Prostate gland (tissue), 2 donors: Measurements from ENCODE around the gene DDOST. TPM values are rescaled to one million over a fixed set of nuclear protein-coding genes. Genes with fewer than 3 reads are reported as not detected.

Experiments used
- DNase-seq: peaks from one replicate; pipeline ENCODE4 v3.0.0-alpha.2; 2019; ENCODE audit warnings: low spot score
- H3K27ac ChIP-seq, 2 donors: fragments of 200-600 bp; sonication (generic); 2 replicates each; pipeline ENCODE4 v1.5.1; 2017 to 2019
- H3K27me3 ChIP-seq: fragments of 200-600 bp; sonication (generic); replicated peaks from 2 replicates; pipeline ENCODE4 v1.5.1; 2019; ENCODE audit not compliant: insufficient read depth
- H3K36me3 ChIP-seq, 2 donors: fragments of 200-600 bp; sonication (generic); 1 replicate in 1 of 2; 2 replicates in 1 of 2; pipeline versions ENCODE4 v1.5.1 to v1.8.1; 2017 to 2019
- H3K4me1 ChIP-seq: fragments of 200-600 bp; sonication (generic); replicated peaks from 2 replicates; pipeline ENCODE4 v1.5.1; 2019
- H3K4me3 ChIP-seq, 2 donors: fragments of 200-600 bp; sonication (generic); 2 replicates each; pipeline ENCODE4 v1.5.1; 2017 to 2019
- H3K9me3 ChIP-seq: fragments of 200-600 bp; sonication (generic); 2 replicates; pipeline ENCODE4 v1.5.1; 2017
- CTCF ChIP-seq, 4 experiments: fragments of 200-600 bp in 2 of 4; fragments of 450-650 bp in 2 of 4; sonication (generic) in 2 of 4; IDR thresholded peaks; 1 replicate in 3 of 4; 2 replicates in 1 of 4; pipeline ENCODE4 v1.5.1; 2016 to 2019; ENCODE audit warnings: antibody characterized with exemption in 4 of 4, mild to moderate bottlenecking in 2 of 4, moderate library complexity in 2 of 4
- POLR2A ChIP-seq: fragments of 450-650 bp; IDR thresholded peaks from one replicate; pipeline ENCODE4 v1.6.1; 2016; ENCODE audit warnings: antibody characterized with exemption, mild to moderate bottlenecking
- POLR2AphosphoS5 ChIP-seq: sonication (generic); formaldehyde crosslinking; IDR thresholded peaks from one replicate; pipeline ENCODE4 v1.6.1; 2017; ENCODE audit warnings: antibody characterized with exemption
- WGBS: methylation state at CpG from one replicate; pipeline ENCODE4 v1.1.5; 2018; 5-methylcytosine and 5-hydroxymethylcytosine counted together
- intact Hi-C: fragments of 100-400 bp; cut with DNase I; formaldehyde crosslinking; loops from one replicate; pipeline ENCODE4 v1.14.2; 2022
- total RNA-seq, 2 donors: library from RNA; depleted of rRNA; stranded (reverse); fragments of >200 nt; gene quantifications; one replicate each; pipeline ENCODE4 v1.1.0, GENCODE V29; 2016

The DDOST gene
- total RNA-seq, 2 donors from 2014 or later: 223 to 264 TPM

GRCh38 chr1:20695515-20695914, 34.3 kb upstream of the DDOST start:
- TF ChIP-seq POLR2AphosphoS5 (no peak), CTCF (IDR thresholded peaks at IDR 0.05) (no peak), POLR2A (no peak)
- WGBS: 86% methylated on average over 10 of the region's 10 CpGs
- H3K4me3 ChIP-seq: no peak overlapping the region
- no peaks in the 10 kb centered on the region for H3K27me3 ChIP-seq
- no peak overlapping the region for H3K27ac ChIP-seq
- no peaks in the 10 kb centered on the region for H3K36me3 ChIP-seq
- no peak for DNase-seq
- intact Hi-C loops: loop anchor here (5.0 to 10.0 kb wide), 2 partner anchors 92 to 289 kb away; partner anchors contain the start of gene HP1BP3
- no peaks in the 10 kb centered on the region for H3K9me3 ChIP-seq
- H3K4me1 ChIP-seq: no peaks in the 10 kb centered on the region

GRCh38 chr1:20693623-20694022, 32.5 kb upstream of the DDOST start:
- DNase-seq: no peak
- Histone ChIP-seq H3K36me3 (no peaks in the 10 kb centered on the region), H3K27ac (no peak overlapping the region), H3K27me3 (no peaks in the 10 kb centered on the region), H3K4me1 (no peaks in the 10 kb centered on the region), H3K4me3 (no peak overlapping the region), H3K9me3 (no peaks in the 10 kb centered on the region)
- intact Hi-C loops: loop anchor here (10.0 kb wide), 1 partner anchor 291 kb away; no protein-coding TSS in a partner anchor
- TF ChIP-seq CTCF (IDR thresholded peaks at IDR 0.05) (no peak), POLR2A (no peak), POLR2AphosphoS5 (no peak)
- WGBS: 74% methylated on average over 2 of the region's 2 CpGs

- intact Hi-C loops: loop anchor here (10.0 kb wide), 1 partner anchor 293 kb away; no protein-coding TSS in a partner anchor
- no peak overlapping the region for H3K27ac ChIP-seq
Measured at GRCh38 chr1:20691872-20692271, 30.7 kb upstream of the DDOST start.

GRCh38 chr1:20689645-20690056, 28.5 kb upstream of the DDOST start:
- no peaks in the 10 kb centered on the region for H3K27me3 ChIP-seq
- no peaks in the 10 kb centered on the region for H3K36me3 ChIP-seq
- no peak overlapping the region for H3K4me3 ChIP-seq
- H3K9me3 ChIP-seq: no peaks in the 10 kb centered on the region
- H3K27ac ChIP-seq: no peak overlapping the region
- H3K4me1 ChIP-seq: no peaks in the 10 kb centered on the region
- no peak for TF ChIP-seq POLR2AphosphoS5
- TF ChIP-seq POLR2A: no peak
- no peak for TF ChIP-seq CTCF (IDR thresholded peaks at IDR 0.05)
- DNase-seq: no peak
- intact Hi-C loops: loop anchor here (10.0 kb wide), 1 partner anchor 295 kb away; no protein-coding TSS in a partner anchor
- WGBS: 75% methylated on average over 3 of the region's 3 CpGs

More at GRCh38 chr1:20691872-20692271, 30.7 kb upstream of the DDOST start:
- no peaks in the 10 kb centered on the region for H3K4me1 ChIP-seq
- H3K4me3 ChIP-seq: no peak overlapping the region
- H3K27me3 ChIP-seq: no peaks in the 10 kb centered on the region
- no peaks in the 10 kb centered on the region for H3K36me3 ChIP-seq
- WGBS: 79% methylated on average over 1 of the region's 1 CpG
- no peak for DNase-seq
- H3K9me3 ChIP-seq: no peaks in the 10 kb centered on the region
- no peak for TF ChIP-seq POLR2A

- intact Hi-C loops: no loop called here
- 71% methylated on average over 22 of the region's 26 CpGs for WGBS
- H3K27ac ChIP-seq: no peak overlapping the region
- H3K4me3 ChIP-seq: no peak overlapping the region
- H3K27me3 ChIP-seq: no peaks in the 10 kb centered on the region
- no peaks in the 10 kb centered on the region for H3K36me3 ChIP-seq
- no peaks in the 10 kb centered on the region for H3K9me3 ChIP-seq
- no peak for TF ChIP-seq POLR2AphosphoS5
- no peak for TF ChIP-seq POLR2A
- no peak for TF ChIP-seq CTCF (IDR thresholded peaks at IDR 0.05)
- DNase-seq: no peak
- H3K4me1 ChIP-seq: no peaks in the 10 kb centered on the region
Measured at GRCh38 chr1:20686883-20687725, 25.9 kb upstream of the DDOST start.
